NCI-H524 treated with DMSO at 0.1 percent for 48 hours (cell line): ENCODE results near the gene BRI3.

Source experiments
- DNase-seq: peaks from one replicate; lab custom pipeline; 2025; lab: John Stamatoyannopoulos, UW

The BRI3 gene

DNA sequence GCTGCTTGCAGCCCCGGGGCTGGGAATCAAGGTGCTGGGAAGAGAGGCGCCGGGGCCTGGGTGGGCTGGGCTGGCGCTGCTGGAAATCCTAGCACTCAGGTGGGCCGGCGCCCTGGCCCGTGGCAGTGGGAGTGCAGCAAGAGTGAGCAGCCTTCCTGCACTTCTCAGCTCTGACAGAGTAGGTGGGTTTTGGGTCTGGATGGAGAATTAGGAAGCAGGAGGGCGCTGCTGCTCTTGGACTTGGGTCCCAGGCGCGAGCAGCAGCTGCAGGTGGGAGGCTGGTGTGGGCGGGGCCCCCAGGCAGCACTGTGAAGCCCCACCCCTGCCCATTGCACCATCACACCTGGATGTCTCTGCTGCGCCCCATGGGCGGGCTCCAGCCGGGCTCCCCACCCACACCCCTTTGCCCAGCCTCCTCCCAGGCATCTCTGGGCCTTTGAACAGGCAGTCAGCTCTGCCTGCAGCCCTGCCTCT lies 6.0 kb downstream of the BRI3 start:
- DNase-seq = no peak

DNA sequence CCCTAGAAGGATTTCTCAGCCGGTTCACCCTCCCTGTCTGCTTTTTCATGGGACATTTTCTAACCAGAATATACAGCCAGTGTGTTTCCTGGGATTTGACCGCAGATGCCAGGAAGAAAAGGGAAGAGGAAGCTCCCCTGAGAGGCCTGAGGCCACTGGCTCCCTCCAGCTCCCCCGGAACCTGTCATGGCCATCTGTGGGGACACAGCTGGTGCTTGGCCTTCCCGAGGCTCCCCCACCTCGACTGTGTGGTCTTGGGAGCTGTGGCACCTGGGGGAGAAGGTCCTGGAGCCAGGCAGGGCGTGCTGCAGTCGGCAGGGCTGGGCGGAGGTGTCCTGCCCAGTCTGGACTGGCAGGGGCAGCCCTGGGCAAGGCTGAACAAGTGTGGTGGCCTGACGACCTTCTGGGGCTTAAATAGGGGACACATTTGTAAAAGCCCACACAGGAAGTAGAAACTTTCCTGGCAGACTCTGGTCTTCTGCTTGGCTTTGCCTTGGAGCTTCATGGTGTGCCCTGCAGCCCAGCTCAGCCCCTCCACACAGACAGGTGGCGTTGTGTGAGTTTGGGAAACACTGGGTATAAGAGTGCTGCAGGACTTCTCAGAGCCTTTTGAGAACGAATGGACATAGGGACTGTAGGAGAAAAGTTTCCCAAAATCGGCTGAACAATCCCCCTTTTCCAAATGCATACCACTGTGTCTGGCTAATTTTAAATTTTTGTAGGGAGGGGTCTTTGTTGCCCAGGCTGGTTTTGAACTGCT lies 6.8 kb downstream of the BRI3 start:
- no peak for DNase-seq

DNA sequence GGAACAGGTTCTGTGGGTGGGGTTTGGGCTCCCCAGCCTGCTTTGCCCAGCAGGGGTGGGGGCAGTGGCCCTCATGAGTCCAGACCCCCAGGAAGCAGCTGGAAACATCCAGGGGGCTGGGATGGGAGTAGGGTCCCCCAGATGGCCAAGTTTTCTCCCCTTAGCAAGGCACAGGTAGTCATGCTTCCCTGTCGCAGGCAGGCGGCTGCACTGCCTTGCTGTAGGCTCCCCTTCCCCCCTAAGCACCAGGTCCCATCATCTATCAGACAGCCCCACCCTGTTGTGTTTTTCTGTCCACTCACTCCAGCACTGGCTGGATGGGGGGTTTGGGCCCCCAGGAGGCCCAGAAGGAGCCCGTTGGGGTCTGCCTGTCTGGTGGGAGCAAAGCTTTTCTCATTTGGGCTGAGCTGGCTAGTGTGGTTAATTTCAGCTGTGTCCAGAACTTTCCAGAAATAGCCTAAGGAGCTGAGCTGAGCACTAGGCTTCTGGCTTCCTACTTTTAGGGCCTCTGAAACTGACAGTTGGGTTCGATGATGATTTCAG lies 7.9 kb downstream of the BRI3 start:
- no peak for DNase-seq

DNA sequence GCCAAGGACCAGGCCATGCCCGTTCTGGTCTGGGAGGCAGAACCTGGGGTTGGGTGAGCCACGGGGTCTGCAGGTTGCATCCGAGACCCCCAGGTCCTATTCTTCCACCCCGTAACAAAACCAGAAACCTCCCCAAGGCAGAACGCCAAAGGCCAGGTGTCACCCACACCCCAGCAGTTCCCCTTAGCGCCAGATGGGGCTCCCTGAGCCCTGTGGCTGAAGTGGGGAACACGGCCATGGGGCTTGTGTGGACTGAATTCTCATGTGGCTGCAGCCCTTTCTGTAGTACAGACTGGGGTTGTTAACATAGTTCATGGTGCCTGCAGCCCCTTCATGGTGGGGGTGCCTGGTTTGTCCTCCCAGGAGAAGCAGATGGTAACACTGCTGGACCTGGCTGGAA lies 10.2 kb downstream of the BRI3 start:
- no peak for DNase-seq

DNA sequence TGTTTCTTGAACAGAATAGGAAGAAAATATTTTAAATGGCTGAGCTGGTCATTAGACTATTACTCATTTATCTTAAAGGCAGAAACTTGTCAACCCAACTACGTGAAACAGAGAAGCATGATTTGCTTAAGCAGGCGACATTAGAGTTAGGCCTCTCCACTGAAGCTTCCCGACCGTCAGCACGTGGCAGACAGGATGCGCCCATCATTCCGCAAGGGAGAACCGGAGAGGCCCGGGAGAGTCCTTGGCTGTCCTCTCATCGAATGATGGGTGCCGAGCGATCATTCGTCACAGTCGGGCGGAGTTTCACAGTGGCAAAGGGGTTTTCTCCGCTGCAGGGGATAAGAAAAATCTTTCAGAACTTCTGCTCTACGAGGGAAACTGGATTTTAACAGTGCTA lies 11.8 kb downstream of the BRI3 start:
- DNase-seq = no peak

DNA sequence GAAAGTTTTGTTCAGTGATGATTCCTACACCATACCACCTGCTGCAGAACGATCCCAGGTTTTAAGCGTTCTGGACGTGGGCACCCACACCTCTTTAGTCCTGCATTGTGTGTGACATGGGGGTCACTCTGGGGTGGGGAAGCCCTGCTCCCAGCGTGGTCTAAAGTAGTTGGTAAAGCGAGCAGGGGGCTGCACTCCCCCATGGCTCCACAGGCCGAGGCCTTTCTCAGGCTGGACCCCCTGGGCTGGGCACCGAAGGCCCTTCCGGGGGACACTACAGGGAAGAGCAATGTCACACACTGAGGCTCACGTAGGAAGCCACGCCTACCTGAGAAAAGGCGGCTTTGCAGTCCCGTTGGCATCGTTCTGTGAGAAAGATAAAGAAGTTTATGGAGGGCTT lies 12.3 kb downstream of the BRI3 start:
- no peak for DNase-seq

DNA sequence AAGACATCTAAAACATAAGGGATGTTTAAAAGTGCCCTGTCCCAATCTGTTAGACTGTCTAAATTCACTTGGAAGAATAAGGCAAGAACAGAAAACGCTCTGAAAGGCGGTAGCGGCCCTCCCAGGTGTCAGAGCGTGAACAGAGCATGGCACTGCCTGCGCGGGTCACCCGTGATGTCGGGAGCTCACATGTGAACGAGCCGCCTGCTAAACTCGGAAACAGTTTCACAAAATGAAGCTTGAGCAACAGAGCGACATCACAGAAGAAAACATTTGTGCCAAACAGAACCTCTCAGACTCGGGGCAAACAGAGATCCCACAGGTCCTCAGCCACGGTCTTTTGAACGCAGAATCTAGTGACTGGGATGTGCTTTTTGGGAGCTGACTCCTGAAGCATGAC lies 12.8 kb downstream of the BRI3 start:
- no peak for DNase-seq

DNA sequence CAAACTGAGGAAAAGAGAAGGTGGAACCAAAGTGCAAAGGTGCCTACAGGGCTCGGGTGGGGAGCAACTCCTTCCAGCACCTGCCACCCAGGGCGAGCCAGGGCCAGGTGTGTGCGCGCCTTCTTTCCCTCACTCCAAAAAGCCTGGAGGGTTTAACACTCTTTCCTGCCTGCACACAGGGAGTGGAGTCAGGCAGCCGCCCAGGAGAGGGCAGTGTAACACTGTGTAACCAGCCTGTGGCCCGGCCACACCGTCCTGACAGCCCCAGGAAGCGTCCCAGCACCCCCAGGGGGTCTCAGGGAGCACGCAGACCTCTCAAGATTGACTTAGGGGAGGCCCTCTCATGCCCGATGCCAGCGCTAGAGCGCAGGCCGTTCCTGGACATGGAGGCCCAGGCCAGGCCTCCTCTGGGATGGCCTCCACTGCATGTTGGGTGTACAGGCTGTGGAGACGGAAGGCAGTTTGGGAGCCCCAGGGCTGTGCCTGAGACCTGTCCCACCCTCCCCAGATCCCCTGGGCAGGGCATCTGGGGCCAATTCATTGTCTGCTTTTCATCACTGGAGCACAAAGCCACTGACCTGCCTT lies 13.4 kb downstream of the BRI3 start:
- no peak for DNase-seq

DNA sequence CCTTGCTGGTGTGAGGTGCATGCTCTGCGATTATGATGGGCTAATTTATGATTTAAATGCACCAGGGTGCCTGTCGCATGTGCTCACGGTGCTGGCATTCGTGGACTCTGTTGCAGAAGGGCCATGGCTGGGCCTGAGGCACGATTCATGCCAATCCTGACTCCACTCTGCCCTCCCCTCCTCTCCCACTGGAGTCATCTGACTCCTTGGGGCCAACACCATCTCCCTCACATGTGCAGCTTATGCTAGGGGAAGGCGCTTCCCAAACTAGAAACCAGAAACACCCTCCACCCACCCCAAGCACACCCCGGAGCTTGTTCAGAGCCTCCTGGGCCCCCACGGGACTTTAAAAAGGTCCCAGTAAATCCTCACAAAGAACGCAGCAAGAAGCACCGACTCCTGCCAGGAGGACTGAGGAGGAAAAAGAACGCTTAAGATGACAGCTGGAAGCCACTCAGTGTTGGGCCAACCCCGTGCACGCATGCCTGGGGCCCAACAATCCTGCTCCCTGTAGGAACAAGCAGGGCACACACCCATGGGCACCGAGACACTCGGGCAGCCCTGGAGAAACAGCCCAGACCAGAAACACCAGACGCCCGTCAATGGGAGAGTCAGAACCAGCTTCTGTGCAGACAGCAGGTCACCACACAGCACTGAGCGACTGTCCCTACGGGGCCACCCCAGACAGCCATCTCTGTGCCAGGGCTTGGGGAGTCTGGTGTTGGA lies 14.1 kb downstream of the BRI3 start:
- no peak for DNase-seq

DNA sequence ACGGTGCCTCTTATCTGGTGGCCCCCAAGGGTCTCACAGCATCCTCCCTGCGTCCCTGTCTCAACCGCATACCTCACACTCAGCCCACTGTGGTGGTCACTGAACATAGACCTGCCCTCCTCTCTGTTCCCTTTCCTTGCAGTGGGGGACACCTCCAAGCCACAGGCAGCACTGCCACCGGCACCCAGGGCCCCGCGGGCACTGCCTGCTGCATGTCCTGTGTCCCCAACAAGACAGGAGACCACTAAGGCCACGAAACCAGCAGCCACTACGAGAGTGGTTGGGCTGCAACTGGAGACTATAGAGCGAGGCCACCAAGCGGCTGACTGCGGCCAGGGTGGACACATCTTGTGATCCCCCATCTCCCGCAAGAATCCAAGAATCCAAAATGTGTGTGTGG lies 15.3 kb downstream of the BRI3 start:
- no peak for DNase-seq

DNA sequence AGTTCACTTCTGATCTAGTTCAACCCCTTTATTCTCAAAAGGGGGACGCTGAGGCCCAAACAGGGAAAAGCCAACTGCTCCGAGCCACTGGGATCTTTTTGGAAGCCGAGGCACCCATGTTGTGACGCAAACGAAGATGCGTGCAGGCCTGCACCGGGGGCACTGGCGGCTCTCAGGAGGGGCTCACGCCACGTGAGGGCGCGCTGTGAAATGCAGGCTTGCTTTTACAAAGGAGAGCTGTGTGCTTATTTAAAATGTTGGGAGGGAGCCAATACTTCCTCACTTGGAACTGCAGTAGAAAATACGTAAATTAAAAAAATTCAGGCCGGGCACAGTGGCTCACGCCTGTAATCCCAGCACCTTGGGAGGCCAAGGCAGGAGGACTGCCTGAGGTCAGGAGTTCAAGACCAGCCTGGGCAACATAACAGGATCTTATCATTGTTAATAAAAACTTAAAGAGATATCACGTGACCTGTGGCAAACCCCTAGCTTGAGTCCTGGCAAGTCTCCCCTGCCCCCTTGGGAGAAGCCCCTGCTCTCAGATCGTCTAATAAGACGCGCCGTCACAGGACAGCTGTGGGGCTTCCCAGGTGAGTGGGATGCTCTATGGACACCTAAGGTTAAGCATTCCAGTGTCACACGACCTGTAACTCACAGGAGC lies 16.3 kb downstream of the BRI3 start:
- no peak for DNase-seq

DNA sequence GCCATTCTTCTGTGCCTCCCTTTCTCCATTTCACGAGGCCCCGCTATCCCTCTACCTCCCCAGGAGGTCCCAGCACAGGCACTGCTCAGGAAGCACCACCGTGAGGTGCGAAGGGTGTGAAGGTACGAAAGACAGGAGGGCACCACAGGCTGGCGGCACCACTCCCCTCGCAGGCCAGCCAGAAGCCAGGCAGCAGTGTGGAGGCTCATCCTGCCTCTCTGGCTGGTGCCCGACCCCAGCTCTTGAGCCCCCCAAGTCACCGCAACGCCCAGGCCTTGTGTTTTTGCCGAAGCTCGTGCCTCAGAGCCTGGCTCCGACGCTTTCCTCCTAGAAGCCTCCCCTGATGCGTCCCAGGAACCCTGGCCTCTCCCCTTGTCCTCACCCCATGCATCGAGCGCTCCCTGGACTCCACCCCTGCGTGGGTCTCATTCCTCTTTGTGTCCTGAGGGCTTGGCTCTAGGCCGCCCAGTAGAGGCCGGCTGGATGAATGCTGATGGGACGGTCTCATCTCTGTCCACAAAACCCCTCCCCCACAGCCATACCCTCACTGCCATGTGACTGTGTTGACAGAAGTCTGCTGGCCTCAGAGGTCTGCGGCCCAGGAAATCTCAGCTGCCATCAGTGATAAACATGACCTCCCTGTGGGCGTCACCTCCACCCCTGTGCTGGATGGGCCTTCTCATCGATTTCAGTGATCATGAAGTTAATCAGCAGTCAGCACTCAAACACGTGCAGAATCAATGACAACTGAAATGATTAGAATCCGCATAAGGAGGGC lies 19.3 kb downstream of the BRI3 start:
- no peak for DNase-seq

DNA sequence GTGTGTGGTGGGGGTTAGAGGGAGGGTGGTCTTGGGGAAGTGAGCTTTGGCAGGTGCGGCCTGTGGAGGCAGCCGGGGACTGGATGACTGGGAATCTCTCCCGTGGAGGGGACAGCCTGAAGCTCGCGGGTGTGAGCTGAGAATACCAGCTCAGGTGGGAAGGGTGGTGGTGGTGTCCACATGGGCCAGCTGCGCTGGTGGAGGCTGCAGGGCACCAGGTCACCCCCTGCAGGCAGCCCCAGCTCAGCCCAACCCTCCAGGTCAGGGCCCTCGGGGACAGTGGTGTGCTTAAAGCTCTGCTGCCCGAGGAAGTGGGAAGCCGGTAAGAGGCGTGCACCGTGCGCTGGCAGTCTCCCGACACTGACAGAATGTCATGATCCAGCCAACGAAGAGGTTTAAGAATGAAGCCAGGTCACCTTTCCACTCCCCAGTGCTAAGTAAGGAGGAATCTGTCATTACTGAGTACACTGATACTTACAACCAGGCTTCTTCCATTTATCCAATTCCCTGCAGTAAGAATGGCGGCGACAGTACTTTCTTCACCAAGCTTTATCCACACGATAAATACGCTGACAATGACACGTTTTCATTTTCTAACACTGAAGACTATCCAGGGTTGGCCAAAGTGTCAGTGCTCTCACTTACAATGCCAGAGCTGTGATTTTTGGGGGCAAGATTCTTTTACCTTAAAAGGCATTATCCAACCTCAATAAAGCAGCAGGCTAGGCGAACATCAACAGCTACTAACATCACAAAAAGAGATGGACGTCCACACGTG lies 20.4 kb downstream of the BRI3 start:
- DNase-seq = no peak

DNA sequence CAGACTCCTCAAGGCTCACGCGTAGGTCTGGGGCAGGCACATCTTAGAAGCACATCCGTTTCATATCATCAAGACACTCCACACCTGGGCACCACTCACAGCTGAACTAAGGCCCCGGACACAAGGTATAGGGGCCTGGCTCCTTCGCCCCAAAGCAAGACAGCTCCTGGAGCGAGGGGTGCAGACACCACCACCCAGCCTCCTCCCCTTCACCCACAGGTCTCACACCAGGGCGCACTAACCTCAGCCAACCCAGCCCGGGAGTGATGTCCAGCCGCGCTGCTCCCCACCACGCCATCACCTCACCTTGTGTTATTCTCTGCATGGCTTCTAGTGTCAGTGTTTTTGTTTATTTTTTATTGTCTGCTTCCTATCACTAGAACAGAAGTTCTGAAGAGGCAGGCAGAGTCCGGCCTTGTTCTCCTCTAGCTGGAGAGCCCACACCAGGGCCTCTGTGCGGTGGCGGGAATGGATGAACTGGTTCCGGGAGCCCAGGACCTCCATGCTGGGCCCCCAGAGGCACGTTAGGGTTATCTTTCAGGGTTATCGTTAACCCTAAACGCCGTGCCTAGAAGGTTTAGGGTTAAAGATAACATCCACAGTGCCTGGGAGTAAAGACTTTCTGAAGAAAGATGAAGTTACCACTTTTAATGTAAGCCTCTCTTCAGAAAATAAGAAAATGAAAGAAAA lies 21.8 kb downstream of the BRI3 start:
- DNase-seq = no peak

DNA sequence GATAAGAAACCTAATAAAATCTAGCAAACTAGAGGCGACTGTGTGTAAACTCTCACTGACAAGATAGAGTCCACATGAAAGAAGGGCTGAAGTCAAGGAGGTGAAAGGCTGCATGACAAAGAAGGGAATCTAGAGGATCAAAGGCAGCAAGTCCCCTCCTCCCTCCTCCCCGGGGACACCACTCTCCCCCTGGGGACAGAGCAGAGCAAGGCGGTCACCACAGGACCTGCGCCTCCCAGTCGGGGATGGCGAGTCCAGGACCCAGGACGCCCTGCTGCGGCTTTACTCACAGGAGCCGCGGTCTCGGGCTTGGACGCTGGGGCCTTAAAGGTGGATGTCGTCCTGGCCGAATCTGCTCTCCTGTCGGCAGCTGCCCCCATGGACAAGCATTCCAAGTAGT lies 22.4 kb downstream of the BRI3 start:
- DNase-seq = no peak

DNA sequence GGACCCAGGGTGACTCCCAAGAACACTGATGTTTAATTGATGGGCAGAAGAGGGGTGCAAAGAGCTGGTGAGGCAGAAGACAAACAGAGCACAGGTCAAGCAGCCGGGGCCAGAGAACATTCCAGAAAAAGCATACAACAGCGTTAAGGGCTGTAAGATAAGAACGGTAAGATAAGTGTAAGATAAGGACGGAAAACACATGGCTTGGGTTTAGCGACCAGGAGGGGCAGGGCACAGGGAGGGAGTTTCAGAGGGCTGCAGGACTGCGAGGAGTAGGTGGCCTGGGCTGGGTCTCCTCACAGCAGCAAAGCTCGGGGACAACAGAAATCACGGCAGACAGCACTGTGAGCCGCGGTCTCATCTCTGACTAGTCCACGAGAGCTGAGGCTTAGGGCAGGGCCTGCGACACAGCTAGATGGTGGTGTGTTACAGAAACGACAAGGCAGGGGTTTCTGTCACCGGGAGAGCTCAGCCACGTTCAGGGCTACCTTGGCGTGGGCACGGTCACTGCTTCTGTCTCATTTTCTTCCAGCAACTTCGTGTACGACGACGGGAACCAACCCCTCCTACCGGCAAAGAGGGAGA lies 24.6 kb downstream of the BRI3 start:
- DNase-seq = no peak

DNA sequence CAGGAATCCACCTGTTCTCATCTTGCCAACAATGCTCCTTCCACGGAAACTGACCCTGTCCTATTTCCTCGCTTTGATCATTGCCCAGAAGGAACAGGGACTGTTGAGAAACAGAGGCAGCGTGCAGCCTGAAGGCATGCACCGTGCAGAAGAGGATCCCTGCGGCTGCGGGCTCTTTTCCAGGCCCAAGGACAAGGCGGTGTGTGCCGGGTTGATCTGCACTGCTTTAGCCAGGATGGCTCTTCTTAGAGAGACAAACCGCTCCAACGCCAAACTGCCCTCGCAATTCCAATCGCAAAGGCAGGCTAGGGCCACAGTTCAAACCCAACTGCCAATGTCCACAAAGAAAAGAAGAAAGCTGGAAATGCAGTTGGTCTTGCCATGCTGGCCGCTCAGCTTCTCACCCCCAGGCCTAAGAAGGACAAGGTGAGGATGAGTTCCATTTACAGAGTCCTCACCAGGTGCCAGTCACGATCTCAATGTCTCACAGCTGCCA lies 26.5 kb downstream of the BRI3 start:
- DNase-seq = no peak

DNA sequence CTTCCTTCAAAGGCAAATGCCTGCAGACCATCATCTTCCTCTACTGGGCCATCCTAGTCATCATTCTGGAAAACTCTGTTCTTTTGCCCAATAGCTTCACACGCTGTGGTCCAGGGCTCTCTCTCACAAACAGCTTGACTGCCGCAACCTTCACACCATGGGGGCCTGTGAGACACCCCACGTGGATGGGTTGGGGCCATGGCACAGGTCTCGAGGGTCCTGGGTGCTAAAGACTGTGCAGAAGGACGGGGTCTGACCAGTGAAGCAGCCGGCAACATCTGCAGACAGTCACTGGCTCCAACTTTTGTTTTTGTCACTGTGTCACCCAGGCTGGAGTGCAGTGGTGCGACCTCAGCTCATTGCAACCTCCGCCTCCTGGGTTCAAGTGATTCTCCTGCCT lies 28.1 kb downstream of the BRI3 start:
- DNase-seq = no peak

DNA sequence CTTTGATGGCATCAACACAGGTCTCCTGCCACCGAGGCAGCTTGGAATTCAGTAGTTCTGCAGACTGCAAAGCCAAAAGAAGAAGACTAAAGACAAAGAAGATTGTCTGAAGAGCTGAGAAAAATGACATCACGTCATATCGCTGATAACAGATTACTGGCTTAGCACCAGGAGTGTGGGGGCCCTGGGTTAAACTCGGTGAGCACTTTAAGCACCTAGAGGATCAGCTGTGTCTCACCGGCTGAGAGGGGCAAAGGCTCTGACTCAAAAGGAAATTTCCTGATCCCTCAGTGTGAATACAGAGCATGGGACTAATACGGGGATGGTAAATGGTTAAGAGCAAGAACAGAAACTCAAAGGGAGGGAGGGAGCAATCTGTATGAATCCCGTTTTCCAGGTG lies 30.7 kb downstream of the BRI3 start:
- no peak for DNase-seq

DNA sequence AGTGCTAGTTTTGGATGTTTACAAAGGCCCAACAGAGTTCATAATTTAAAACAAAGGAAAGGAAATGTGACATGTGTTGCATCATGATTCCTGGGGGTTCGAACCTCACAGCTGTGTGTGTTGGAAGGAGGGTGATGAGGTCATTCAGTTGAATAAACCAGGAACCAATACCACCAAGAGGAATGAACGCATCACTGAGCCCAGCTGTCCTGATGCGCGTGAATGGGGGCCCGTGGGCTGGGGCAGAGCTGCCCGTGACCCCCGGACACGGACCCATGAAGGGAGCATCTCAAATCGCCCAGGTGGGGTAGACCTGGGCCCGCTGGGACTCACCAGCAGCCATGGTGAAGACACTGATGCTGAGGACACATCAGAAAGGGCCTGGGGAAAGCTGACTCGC lies 33.0 kb downstream of the BRI3 start:
- DNase-seq = no peak
